Measurements from ENCODE around the gene NHS. TPM values are rescaled to one million over a fixed set of nuclear protein-coding genes. Genes with fewer than 3 reads are reported as not detected.

NHS gene
- total RNA-seq, 1 donor from 2014 or later: 8.3 TPM

- Histone ChIP-seq H3K4me3 (no peak overlapping the region), H3K27ac (no peak overlapping the region), H3K36me3 (no peaks in the 10 kb centered on the region), H3K9me3 (no peaks in the 10 kb centered on the region), H3K4me1 (no peaks in the 10 kb centered on the region), H3K27me3 (no peaks in the 10 kb centered on the region)
- no peak for DNase-seq (ENCODE audit: extremely low spot score in 2 of 2)
- TF ChIP-seq CTCF (IDR thresholded peaks at IDR 0.05): no peak
- TF ChIP-seq POLR2A (IDR thresholded peaks at IDR 0.05): no peak
- TF ChIP-seq POLR2AphosphoS5 (IDR thresholded peaks at IDR 0.05; ENCODE audit: insufficient read depth in 1 of 2, low read depth in 1 of 2): no peak
- intact Hi-C loops (cut with DNase I): loop anchor here (5.0 kb wide), 1 partner anchor 143 kb away; the partner anchor contains the start of gene NHS
Observed at GRCh38 chrX:17520016-17520615, 145.1 kb downstream of the NHS start.

GRCh38 chrX:17521871-17522693 is 147.1 kb downstream of the NHS start:
- intact Hi-C loops (cut with DNase I): loop anchor here (5.0 kb wide), 1 partner anchor 145 kb away; the partner anchor contains the start of gene NHS
- no peak for DNase-seq (ENCODE audit: extremely low spot score in 2 of 2)

GRCh38 chrX:17525266-17525665 is 150.3 kb downstream of the NHS start:
- no peak overlapping the region for H3K4me3 ChIP-seq
- intact Hi-C loops (cut with DNase I): no loop called here
- peaks cover 7% of the 10 kb centered on the region for H3K4me1 ChIP-seq
- no peaks in the 10 kb centered on the region for H3K36me3 ChIP-seq
- DNase-seq (ENCODE audit: extremely low spot score in 2 of 2): no peak
- no peaks in the 10 kb centered on the region for H3K27me3 ChIP-seq
- no peaks in the 10 kb centered on the region for H3K9me3 ChIP-seq
- no peak for TF ChIP-seq CTCF (IDR thresholded peaks at IDR 0.05)
- TF ChIP-seq POLR2AphosphoS5 (IDR thresholded peaks at IDR 0.05; ENCODE audit: insufficient read depth in 1 of 2, low read depth in 1 of 2): no peak
- TF ChIP-seq POLR2A (IDR thresholded peaks at IDR 0.05): no peak
- no peak overlapping the region for H3K27ac ChIP-seq

More at GRCh38 chrX:17521871-17522693, 147.1 kb downstream of the NHS start:
- Histone ChIP-seq H3K4me3 (no peak overlapping the region), H3K9me3 (no peaks in the 10 kb centered on the region), H3K27me3 (no peaks in the 10 kb centered on the region), H3K4me1 (no peaks in the 10 kb centered on the region), H3K36me3 (no peaks in the 10 kb centered on the region), H3K27ac (no peak overlapping the region)
- no peak for TF ChIP-seq POLR2A (IDR thresholded peaks at IDR 0.05)
- TF ChIP-seq CTCF (IDR thresholded peaks at IDR 0.05): no peak
- no peak for TF ChIP-seq POLR2AphosphoS5 (IDR thresholded peaks at IDR 0.05; ENCODE audit: insufficient read depth in 1 of 2, low read depth in 1 of 2)

- H3K36me3 ChIP-seq: no peaks in the 10 kb centered on the region
- intact Hi-C loops (cut with DNase I): no loop called here
- H3K4me3 ChIP-seq: no peak overlapping the region
- no peak overlapping the region for H3K27ac ChIP-seq
- no peaks in the 10 kb centered on the region for H3K27me3 ChIP-seq
- TF ChIP-seq POLR2A (IDR thresholded peaks at IDR 0.05) (no peak), CTCF (IDR thresholded peaks at IDR 0.05) (no peak), POLR2AphosphoS5 (IDR thresholded peaks at IDR 0.05; ENCODE audit: insufficient read depth in 1 of 2, low read depth in 1 of 2) (no peak)
- peaks cover 7% of the 10 kb centered on the region for H3K4me1 ChIP-seq
- no peaks in the 10 kb centered on the region for H3K9me3 ChIP-seq
- DNase-seq (ENCODE audit: extremely low spot score in 2 of 2): no peak
Observed at GRCh38 chrX:17525762-17526555, 151.0 kb downstream of the NHS start.

Measured in vagina (tissue), 2 donors.